Neural cell (in vitro differentiated cells): ENCODE results near the gene KCNAB1. TPM values are rescaled to one million over a fixed set of nuclear protein-coding genes. Genes with fewer than 3 reads are reported as not detected.

Experiments
- H2AFZ ChIP-seq: fragments of 200-600, 300-800 bp; sonication (generic), shearing (Covaris generic); 2 replicates; pipeline ENCODE4 v1.6.0; 2014; ENCODE audit warnings: low read depth, mild to moderate bottlenecking, antibody characterized with exemption, low read length, moderate library complexity
- H3F3A ChIP-seq: fragments of 200-600 bp; shearing (Covaris generic); 2 replicates; pipeline ENCODE4 v1.6.1; 2016; ENCODE audit warnings: mild to moderate bottlenecking, moderate library complexity, mixed read lengths, antibody characterized with exemption, low read length; ENCODE audit not compliant: insufficient read depth, poor library complexity, severe bottlenecking
- H3K27ac ChIP-seq: fragments of 200-600, 300-800 bp; sonication (generic), shearing (Covaris generic); 2 replicates; pipeline ENCODE4 v1.5.1; 2014; ENCODE audit warnings: mild to moderate bottlenecking, low read length, moderate library complexity
- H3K27me3 ChIP-seq: fragments of 300-800, 200-600 bp; sonication (generic), shearing (Covaris generic); 2 replicates; pipeline ENCODE4 v1.6.0; 2014; ENCODE audit warnings: mild to moderate bottlenecking, low read depth, low read length, moderate library complexity; ENCODE audit not compliant: insufficient read depth
- H3K36me3 ChIP-seq: fragments of 300-800, 200-600 bp; sonication (generic), shearing (Covaris generic); 2 replicates; pipeline ENCODE4 v1.5.1; 2014; ENCODE audit warnings: mild to moderate bottlenecking, antibody characterized with exemption, low read length, moderate library complexity; ENCODE audit not compliant: insufficient read depth
- H3K4me2 ChIP-seq: fragments of 300-800, 200-600 bp; sonication (generic), shearing (Covaris generic); 2 replicates; pipeline ENCODE4 v1.6.0; 2014; ENCODE audit warnings: mild to moderate bottlenecking, low read length
- H3K4me3 ChIP-seq: fragments of 300-800, 200-600 bp; sonication (generic), shearing (Covaris generic); 2 replicates; pipeline ENCODE4 v1.5.1; 2014; ENCODE audit warnings: mild to moderate bottlenecking, low read length, moderate library complexity
- H3K79me2 ChIP-seq: fragments of 200-600 bp; shearing (Covaris generic); replicated peaks from 2 replicates; pipeline ENCODE4 v1.6.0; 2014; ENCODE audit warnings: mild to moderate bottlenecking, low read length, moderate library complexity; ENCODE audit not compliant: insufficient read depth
- H3K9ac ChIP-seq: fragments of 300-800, 200-600 bp; sonication (generic), shearing (Covaris generic); 2 replicates; pipeline ENCODE4 v1.6.1; 2016; ENCODE audit warnings: mild to moderate bottlenecking, low read length, mixed read lengths
- H3K9me2 ChIP-seq: fragments of 200-600 bp; shearing (Covaris generic); 2 replicates; pipeline ENCODE4 v1.6.1; 2016; ENCODE audit warnings: mild to moderate bottlenecking, low read length, mixed read lengths; ENCODE audit not compliant: insufficient read depth
- H3K9me3 ChIP-seq: fragments of 200-600, 300-800 bp; sonication (generic), shearing (Covaris generic); 2 replicates; pipeline ENCODE4 v1.6.1; 2016; ENCODE audit warnings: mild to moderate bottlenecking, mixed run types, low read length, moderate library complexity, mixed read lengths
- H4K20me1 ChIP-seq: fragments of 200-600 bp; shearing (Covaris generic); 2 replicates; pipeline ENCODE4 v1.6.1; 2016; ENCODE audit warnings: mild to moderate bottlenecking, mixed run types; ENCODE audit not compliant: insufficient read depth
- EP300 ChIP-seq: fragments of 450-650 bp; conservative IDR thresholded peaks from 2 replicates; pipeline ENCODE4 v1.6.1; 2014; ENCODE audit warnings: antibody characterized with exemption, mild to moderate bottlenecking, moderate library complexity; ENCODE audit not compliant: poor library complexity, severe bottlenecking
- EZH2 ChIP-seq: fragments of 200-600, 300-800 bp; shearing (Covaris generic), sonication (generic); IDR thresholded peaks from 2 replicates; pipeline ENCODE4 v1.6.1; 2014; ENCODE audit warnings: antibody characterized with exemption, low read length, borderline replicate concordance, mild to moderate bottlenecking; ENCODE audit not compliant: insufficient read depth, poor library complexity, severe bottlenecking
- MXI1 ChIP-seq: fragments of 450-650 bp; conservative IDR thresholded peaks from 2 replicates; pipeline ENCODE4 v1.6.1; 2014; ENCODE audit warnings: antibody characterized with exemption, mild to moderate bottlenecking; ENCODE audit not compliant: poor library complexity, severe bottlenecking
- POLR2AphosphoS5 ChIP-seq: IDR thresholded peaks from 2 replicates; pipeline ENCODE4 v1.6.1; 2012
- RAD21 ChIP-seq: fragments of 450-650 bp; conservative IDR thresholded peaks from 2 replicates; pipeline ENCODE4 v1.6.1; 2014; ENCODE audit warnings: antibody characterized with exemption, mild to moderate bottlenecking, moderate library complexity
- SMC3 ChIP-seq: fragments of 450-650 bp; conservative IDR thresholded peaks from 2 replicates; pipeline ENCODE4 v1.6.1; 2014; ENCODE audit warnings: antibody characterized with exemption, mild to moderate bottlenecking, moderate library complexity; ENCODE audit not compliant: poor library complexity
- TAF1 ChIP-seq: IDR thresholded peaks from 2 replicates; pipeline ENCODE4 v1.6.1; 2012; ENCODE audit warnings: low read depth
- polyA plus RNA-seq: library from polyadenylated mRNA; depleted of rRNA; stranded (reverse); fragments of >200 nt; gene quantifications from 2 replicates; pipeline ENCODE4 v1.2.3, GENCODE V29; 2014
- TF ChIP-seq, protein P1 (sequence below): fragments of 450-650 bp; IDR thresholded peaks from 2 replicates; pipeline ENCODE4 v1.5.1; 2014; ENCODE audit warnings: antibody characterized with exemption, mild to moderate bottlenecking, moderate library complexity; ENCODE audit not compliant: poor library complexity, severe bottlenecking
- TF ChIP-seq, protein P2 (sequence below): IDR thresholded peaks from 2 replicates; pipeline ENCODE4 v1.6.1; 2012; ENCODE audit warnings: borderline replicate concordance

Gene KCNAB1
- polyA plus RNA-seq, 1 donor from 2014 or later, result 14.9 TPM

DNA sequence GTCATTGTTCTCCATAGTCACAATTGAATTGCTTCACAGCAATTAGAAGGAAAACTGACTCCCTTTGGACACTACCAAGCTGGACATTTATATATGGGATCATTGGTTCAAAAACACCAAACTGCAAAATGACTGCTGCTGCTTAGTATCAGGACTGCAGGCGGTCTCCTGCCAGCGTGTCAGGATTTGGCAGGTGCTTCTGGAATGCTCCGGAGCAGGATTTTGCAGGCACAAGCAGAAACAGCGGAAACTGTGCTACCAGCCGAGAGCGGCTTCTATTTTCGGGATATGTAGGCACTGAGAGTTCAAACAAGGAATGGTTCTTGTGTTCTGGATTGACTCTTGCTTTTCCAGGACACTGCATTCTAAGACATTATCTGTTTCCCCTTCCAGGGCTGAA lies 339.1 kb downstream of the KCNAB1 start:
- no peaks in the 10 kb centered on the region for H4K20me1 ChIP-seq
- no peak overlapping the region for H3K4me3 ChIP-seq
- peaks cover 15% of the 10 kb centered on the region for H3K27me3 ChIP-seq
- H3F3A ChIP-seq, result no peaks in the 10 kb centered on the region
- H3K9ac ChIP-seq, result no peak overlapping the region
- H3K9me2 ChIP-seq, result no peaks in the 10 kb centered on the region
- no peak overlapping the region for H2AFZ ChIP-seq
- H3K4me2 ChIP-seq, result no peak overlapping the region
- no peak for TF ChIP-seq SMC3
- no peak for TF ChIP-seq EP300
- TF ChIP-seq EZH2, result no peak
- TF ChIP-seq, protein P1, sequence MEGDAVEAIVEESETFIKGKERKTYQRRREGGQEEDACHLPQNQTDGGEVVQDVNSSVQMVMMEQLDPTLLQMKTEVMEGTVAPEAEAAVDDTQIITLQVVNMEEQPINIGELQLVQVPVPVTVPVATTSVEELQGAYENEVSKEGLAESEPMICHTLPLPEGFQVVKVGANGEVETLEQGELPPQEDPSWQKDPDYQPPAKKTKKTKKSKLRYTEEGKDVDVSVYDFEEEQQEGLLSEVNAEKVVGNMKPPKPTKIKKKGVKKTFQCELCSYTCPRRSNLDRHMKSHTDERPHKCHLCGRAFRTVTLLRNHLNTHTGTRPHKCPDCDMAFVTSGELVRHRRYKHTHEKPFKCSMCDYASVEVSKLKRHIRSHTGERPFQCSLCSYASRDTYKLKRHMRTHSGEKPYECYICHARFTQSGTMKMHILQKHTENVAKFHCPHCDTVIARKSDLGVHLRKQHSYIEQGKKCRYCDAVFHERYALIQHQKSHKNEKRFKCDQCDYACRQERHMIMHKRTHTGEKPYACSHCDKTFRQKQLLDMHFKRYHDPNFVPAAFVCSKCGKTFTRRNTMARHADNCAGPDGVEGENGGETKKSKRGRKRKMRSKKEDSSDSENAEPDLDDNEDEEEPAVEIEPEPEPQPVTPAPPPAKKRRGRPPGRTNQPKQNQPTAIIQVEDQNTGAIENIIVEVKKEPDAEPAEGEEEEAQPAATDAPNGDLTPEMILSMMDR, result no peak
- no peak for TF ChIP-seq POLR2AphosphoS5
- no peak for TF ChIP-seq RAD21
- TF ChIP-seq, protein P2, sequence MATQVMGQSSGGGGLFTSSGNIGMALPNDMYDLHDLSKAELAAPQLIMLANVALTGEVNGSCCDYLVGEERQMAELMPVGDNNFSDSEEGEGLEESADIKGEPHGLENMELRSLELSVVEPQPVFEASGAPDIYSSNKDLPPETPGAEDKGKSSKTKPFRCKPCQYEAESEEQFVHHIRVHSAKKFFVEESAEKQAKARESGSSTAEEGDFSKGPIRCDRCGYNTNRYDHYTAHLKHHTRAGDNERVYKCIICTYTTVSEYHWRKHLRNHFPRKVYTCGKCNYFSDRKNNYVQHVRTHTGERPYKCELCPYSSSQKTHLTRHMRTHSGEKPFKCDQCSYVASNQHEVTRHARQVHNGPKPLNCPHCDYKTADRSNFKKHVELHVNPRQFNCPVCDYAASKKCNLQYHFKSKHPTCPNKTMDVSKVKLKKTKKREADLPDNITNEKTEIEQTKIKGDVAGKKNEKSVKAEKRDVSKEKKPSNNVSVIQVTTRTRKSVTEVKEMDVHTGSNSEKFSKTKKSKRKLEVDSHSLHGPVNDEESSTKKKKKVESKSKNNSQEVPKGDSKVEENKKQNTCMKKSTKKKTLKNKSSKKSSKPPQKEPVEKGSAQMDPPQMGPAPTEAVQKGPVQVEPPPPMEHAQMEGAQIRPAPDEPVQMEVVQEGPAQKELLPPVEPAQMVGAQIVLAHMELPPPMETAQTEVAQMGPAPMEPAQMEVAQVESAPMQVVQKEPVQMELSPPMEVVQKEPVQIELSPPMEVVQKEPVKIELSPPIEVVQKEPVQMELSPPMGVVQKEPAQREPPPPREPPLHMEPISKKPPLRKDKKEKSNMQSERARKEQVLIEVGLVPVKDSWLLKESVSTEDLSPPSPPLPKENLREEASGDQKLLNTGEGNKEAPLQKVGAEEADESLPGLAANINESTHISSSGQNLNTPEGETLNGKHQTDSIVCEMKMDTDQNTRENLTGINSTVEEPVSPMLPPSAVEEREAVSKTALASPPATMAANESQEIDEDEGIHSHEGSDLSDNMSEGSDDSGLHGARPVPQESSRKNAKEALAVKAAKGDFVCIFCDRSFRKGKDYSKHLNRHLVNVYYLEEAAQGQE, result no peak
- TF ChIP-seq MXI1, result no peak
- TF ChIP-seq TAF1, result no peak
- no peaks in the 10 kb centered on the region for H3K79me2 ChIP-seq
- no peaks in the 10 kb centered on the region for H3K9me3 ChIP-seq
- no peaks in the 10 kb centered on the region for H3K36me3 ChIP-seq
- H3K27ac ChIP-seq, result peak overlapping the region; percentile 47

DNA sequence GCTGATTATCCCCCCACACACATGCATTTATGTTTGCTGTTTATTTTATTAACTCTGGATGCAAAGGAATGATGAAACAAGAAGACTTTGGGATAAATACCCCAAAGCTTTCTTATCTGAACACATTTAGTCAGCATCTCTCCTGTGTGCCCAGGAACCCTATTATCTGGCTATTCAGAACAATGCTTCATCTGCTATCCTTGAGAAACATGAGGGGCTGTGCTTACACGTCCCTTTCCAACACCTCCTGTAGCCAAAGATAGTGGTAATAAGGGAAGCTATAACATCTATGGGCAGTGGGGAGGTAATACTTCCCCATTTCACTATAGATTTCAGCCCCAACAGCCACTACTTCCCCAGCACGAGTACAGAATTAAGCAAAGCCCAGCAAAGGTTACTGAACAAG lies 339.8 kb downstream of the KCNAB1 start:
- Histone ChIP-seq H3K4me3 (no peak overlapping the region), H4K20me1 (no peaks in the 10 kb centered on the region), H3K9me3 (no peaks in the 10 kb centered on the region), H3F3A (no peaks in the 10 kb centered on the region), H3K27me3 (peaks cover 15% of the 10 kb centered on the region), H3K4me2 (no peak overlapping the region), H3K27ac (no peak overlapping the region), H3K9me2 (no peaks in the 10 kb centered on the region), H2AFZ (no peak overlapping the region), H3K9ac (no peak overlapping the region), H3K36me3 (no peaks in the 10 kb centered on the region), H3K79me2 (no peaks in the 10 kb centered on the region)
- TF ChIP-seq SMC3 (no peak), RAD21 (no peak), MXI1 (no peak), TAF1 (no peak)
- TF ChIP-seq, protein P1, result no peak
